Muscle layer of colon (tissue), 2 donors: Measurements from ENCODE around the gene HS6ST1.

Experiments used
- H3K27ac ChIP-seq: one replicate; pipeline ENCODE4 v1.7.0; 2013; ENCODE audit warnings: low read depth, mild to moderate bottlenecking, low read length, moderate library complexity
- H3K27me3 ChIP-seq, 2 donors: one replicate each; pipeline ENCODE4 v1.7.0; 2013; ENCODE audit warnings: low read length in 2 of 2, mild to moderate bottlenecking in 2 of 2; ENCODE audit not compliant: insufficient read depth in 2 of 2, control insufficient read depth in 1 of 2
- H3K36me3 ChIP-seq: one replicate; pipeline ENCODE4 v1.7.0; 2013; ENCODE audit warnings: mild to moderate bottlenecking, low read length; ENCODE audit not compliant: insufficient read depth
- H3K4me1 ChIP-seq: one replicate; pipeline ENCODE4 v1.7.0; 2013; ENCODE audit warnings: mild to moderate bottlenecking, low read length; ENCODE audit not compliant: insufficient read depth
- H3K4me3 ChIP-seq, 2 donors: one replicate each; pipeline ENCODE4 v1.7.0; 2013; ENCODE audit warnings: low read length in 2 of 2, low read depth in 1 of 2, mild to moderate bottlenecking in 1 of 2, moderate library complexity in 1 of 2
- H3K9ac ChIP-seq: one replicate; pipeline ENCODE4 v1.7.0; 2013; ENCODE audit warnings: low read length
- H3K9me3 ChIP-seq: one replicate; pipeline ENCODE4 v1.7.0; 2013; ENCODE audit warnings: mild to moderate bottlenecking, low read length
- donor health status: abdominal sarcoma.
- donor health status: Adenocarcinoma of cecum.

Gene HS6ST1, protein sequence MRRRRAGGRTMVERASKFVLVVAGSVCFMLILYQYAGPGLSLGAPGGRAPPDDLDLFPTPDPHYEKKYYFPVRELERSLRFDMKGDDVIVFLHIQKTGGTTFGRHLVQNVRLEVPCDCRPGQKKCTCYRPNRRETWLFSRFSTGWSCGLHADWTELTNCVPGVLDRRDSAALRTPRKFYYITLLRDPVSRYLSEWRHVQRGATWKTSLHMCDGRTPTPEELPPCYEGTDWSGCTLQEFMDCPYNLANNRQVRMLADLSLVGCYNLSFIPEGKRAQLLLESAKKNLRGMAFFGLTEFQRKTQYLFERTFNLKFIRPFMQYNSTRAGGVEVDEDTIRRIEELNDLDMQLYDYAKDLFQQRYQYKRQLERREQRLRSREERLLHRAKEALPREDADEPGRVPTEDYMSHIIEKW

DNA sequence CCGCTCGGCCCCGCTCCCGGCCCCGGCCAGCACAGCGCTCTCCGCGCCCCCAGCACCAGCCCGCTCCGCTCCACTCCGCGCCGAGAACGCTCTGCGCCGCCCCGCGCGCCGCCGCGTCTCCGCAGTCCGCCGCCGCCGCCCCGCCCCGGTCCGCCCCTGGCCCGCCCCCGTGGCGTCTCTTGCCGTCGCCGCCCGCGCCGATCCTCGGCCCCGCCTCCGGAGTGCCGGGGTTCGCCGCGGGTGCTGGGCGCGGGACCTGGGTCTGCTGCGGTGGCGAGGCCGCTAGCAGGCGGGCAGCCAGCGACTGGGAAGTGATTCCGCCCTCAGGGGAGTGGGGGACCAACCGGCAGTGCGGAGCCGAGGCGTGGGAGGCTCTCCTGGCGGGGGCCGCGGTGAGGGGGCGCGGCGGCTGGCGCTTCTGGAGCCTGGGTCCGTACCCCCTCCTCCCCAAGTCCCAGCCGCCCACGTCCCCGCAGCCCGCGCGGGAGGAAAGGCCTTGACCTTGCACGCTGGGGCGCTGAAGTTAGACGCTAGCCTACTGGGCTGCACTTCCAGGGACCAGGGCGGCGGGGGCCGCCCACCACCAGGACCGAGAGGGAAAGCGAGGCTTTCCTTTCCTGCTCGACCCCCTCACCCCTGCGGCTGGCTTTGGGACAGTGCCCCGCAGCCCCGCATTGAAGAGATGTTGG, at the start of gene HS6ST1:
TSS of gene HS6ST1 (minus strand) at position 93 of the 689 bp plus-strand sequence. CDS start 305 bp downstream, outside the sequence.
- Histone ChIP-seq H3K4me1 (peaks cover 44% of the 10 kb centered on the region), H3K36me3 (no peaks in the 10 kb centered on the region), H3K4me3 (peak within 1 kb of the TSS; percentile 79 to 92), H3K27ac (peak within 1 kb of the TSS; percentile 84), H3K9me3 (no peaks in the 10 kb centered on the region), H3K9ac (peak within 1 kb of the TSS; percentile 22), H3K27me3 (no peaks in the 10 kb centered on the region)

DNA sequence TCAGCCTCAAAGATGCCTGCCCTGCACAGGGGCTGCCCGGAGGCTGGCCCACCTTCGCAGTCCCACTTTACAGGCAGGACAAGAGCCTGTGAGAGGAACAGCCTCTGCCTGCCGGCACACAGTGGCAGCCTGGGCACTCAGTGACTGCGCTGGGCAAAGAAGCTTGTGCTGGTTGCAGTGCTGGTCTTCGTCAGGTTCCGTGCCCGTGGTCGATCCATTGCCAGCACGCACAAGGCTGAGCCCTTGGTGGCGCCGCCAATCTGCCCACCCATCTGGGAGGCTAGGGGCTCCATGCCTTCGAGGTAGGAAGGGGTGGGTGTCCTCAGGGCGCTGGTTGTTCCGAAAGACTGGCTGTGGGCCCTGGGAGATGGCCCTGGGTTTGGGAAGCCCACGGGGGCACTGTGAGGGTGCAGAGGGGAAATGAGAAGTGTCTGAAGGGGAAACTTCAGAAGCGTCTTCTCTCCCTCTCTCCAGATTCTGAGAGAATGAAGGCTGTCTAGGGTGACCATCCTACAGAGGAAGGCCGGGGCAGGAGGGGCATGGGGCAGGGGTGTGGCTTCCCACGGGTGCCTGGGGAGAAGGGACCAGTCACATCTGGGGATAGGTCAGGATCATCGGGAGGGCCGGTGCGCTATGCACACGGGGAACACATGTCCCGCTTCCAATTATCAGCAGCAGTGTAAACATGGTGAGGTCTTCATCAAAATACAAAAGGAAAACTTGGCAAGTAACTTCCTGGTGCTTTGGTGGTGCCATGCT, 49.1 kb upstream of the HS6ST1 start:
- H3K4me3 ChIP-seq: no peak overlapping the region
- no peak overlapping the region for H3K27ac ChIP-seq
- no peaks in the 10 kb centered on the region for H3K36me3 ChIP-seq
- H3K9me3 ChIP-seq: no peaks in the 10 kb centered on the region
- no peaks in the 10 kb centered on the region for H3K27me3 ChIP-seq
- H3K4me1 ChIP-seq: peaks cover 9% of the 10 kb centered on the region
- H3K9ac ChIP-seq: no peak overlapping the region

DNA sequence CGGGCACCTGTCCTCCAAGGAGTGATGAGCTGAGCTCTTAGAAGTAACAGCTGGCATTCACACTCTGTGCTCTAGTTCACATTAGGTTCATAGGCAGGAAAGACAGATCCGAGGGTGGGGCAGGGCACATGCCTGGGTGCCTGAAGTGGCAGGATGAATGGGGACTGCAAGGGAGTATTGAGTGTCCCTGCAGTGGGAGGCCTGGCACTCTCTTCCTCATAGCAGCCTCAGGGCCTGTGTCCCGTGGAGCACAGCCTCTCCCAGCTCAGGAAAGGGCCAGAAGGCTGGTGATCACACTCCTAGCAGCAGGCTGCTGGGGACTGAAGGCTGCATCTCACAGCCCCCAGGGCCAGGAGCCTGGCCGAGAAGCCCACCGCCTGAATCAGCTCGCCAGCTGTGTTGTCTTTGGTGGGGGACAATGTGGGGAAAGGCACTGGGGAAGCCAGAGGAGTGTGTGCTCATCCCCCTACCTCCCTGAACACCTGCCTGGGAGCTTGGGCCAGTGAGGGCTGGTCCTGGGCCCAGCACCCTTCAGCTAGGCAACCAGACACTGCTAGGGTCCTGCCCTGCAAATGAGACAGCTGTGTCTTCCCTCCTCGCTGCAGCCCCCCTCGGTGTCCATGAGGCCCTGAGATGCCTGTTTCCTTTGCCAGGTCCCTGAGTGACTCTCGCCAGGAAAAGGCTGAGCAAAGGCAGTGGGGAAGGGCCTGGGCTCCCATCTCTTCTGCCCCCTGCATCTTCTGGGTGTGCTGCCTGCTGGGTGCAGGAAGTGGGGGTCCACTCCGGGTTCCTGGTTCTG, 48.2 kb upstream of the HS6ST1 start:
- no peaks in the 10 kb centered on the region for H3K27me3 ChIP-seq
- no peak overlapping the region for H3K9ac ChIP-seq
- H3K36me3 ChIP-seq: no peaks in the 10 kb centered on the region
- H3K4me1 ChIP-seq: peaks cover 11% of the 10 kb centered on the region
- no peak overlapping the region for H3K4me3 ChIP-seq
- no peak overlapping the region for H3K27ac ChIP-seq
- H3K9me3 ChIP-seq: no peaks in the 10 kb centered on the region

DNA sequence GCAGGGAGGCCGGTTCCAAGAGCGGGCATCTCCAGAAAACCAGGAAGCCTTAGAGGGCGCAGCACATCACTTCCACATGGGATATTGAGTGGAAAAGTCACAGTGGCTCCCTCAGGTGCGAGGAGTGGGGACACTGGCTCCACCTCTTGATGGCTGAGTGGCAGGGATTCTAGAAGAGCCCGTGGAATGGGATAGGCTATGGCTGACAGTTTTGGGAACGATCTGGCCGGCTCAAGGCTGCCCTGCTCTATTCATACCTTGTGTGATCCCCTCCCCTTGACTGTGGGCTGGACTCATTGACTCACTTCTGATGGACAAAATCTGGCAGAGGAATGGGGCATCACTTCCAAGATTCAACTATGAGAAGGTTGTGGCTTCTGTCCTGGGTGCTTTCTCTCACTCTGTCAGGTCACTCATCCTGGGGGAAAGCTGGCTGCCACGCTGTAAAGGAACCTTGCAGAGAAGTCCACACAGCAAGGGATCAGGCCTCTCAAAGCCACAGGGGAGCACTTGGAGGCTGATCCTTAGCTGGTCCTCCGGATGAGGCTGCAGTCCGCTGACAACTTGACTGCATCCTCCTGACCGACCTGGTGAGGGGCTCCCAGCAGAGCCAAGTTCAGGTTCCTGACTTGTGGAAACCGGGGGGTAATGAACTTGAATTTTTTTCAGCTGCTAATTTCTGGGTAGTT, 46.7 kb upstream of the HS6ST1 start:
- Histone ChIP-seq H3K27me3 (no peaks in the 10 kb centered on the region), H3K9ac (no peak overlapping the region), H3K4me3 (no peak overlapping the region), H3K9me3 (no peaks in the 10 kb centered on the region), H3K27ac (no peak overlapping the region), H3K4me1 (peaks cover 11% of the 10 kb centered on the region), H3K36me3 (no peaks in the 10 kb centered on the region)

DNA sequence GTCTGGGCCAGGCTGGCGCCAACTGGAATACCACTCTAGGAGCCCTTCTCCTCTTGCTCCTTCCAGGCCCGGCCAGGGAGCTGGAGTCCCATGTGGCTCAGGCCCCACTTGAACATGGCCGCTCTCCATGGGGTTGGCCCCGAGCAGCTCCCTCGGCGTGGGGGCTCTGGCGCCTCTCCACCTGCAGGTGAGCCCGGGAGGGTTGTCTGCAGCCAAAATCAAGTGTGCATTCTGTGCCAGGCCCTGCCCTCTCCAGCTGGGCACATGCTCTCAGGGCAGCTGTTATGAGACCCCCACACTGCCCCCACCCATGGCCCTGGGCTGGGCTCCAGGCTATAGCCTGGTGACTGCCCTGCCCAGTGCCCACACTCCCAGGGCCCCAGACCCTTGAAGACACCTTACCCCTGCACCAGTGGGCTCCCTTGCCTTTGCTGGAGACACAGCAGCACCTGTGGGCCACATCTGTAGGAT, 45.8 kb upstream of the HS6ST1 start:
- Histone ChIP-seq H3K4me1 (peaks cover 11% of the 10 kb centered on the region), H3K9me3 (no peaks in the 10 kb centered on the region), H3K36me3 (no peaks in the 10 kb centered on the region), H3K4me3 (no peak overlapping the region), H3K27ac (no peak overlapping the region), H3K27me3 (no peaks in the 10 kb centered on the region), H3K9ac (no peak overlapping the region)

DNA sequence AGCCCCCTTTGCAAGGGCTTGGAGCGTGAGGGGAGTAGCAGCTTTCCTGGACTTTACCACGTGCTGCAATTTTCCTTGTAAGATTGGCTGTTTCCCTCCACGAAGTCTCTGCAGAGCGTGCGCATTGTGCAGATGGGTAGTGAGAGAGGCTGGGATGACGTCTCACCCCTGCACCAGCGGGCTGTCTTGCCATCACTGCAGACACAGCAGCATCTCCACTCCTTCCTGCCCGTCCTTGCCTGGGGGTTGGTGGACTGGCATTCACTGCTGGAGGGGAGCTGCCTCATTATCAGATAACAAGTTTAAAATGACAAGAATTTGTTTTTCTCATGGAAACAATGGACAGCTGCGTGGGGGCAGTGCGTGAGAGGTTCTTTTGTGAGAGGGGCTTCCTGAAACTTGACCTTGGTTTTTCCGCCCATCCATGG, 45.3 kb upstream of the HS6ST1 start:
- no peaks in the 10 kb centered on the region for H3K36me3 ChIP-seq

DNA sequence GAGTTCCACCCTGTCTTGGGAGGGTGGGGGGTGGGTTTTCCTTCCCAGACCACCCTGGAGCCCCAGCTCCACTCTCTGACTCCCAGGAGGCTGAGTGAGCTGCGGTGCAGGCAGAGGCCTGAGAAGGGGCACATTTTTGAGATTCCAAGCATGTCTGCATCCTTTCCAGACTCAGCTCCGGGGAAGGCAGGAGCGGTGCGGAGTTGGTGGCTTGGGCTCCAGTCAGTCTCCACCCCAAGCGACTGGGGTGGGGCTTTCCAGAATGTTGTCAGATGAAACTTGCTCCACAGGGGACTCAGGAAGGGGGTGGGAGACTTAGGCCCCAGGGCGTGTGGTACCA, 44.2 kb upstream of the HS6ST1 start:
- H3K36me3 ChIP-seq: no peaks in the 10 kb centered on the region
- H3K27ac ChIP-seq: no peak overlapping the region
- H3K4me3 ChIP-seq: no peak overlapping the region
- no peaks in the 10 kb centered on the region for H3K9me3 ChIP-seq
- no peak overlapping the region for H3K9ac ChIP-seq
- H3K27me3 ChIP-seq: no peaks in the 10 kb centered on the region
- peaks cover 11% of the 10 kb centered on the region for H3K4me1 ChIP-seq

More for the DNA sequence above, 45.3 kb upstream of the HS6ST1 start:
- Histone ChIP-seq H3K9me3 (no peaks in the 10 kb centered on the region), H3K27me3 (no peaks in the 10 kb centered on the region), H3K27ac (no peak overlapping the region), H3K4me1 (peaks cover 11% of the 10 kb centered on the region), H3K9ac (no peak overlapping the region), H3K4me3 (no peak overlapping the region)

DNA sequence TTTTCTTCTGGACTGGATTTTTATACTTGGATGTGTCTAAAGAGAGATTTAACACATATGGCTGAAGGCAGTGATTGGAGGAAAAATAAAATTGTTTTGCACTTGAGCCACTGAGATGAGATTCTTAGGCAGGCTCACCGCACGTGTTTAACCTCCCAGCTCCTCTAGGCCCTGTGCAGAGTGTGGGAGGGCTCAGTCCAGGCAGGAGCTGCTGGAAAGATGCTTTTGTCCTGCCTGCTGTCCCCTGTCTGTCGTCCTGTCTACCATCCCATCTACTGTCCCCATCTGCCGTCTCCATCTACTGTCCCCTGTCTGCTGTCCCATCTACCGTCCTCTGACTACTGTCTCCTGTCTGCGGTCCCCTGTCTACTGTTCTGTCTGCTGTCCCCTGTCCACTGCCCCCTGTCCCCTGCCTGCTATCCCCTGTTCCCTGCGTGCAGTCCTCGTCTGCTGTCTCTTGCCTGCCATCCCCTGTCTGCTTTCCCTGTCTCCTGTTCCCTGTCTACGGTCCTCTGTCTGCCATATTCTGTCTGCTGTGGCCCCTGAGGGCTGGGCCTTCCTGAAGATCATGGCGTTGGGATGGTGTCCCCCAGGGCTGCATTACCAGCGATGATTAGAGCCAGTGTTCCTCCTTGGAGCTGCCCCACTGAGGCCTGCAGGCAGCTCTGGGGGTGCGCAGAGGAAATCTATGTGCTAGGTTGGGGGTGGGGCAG, 43.7 kb upstream of the HS6ST1 start:
- Histone ChIP-seq H3K4me1 (peaks cover 11% of the 10 kb centered on the region), H3K27me3 (no peaks in the 10 kb centered on the region)

DNA sequence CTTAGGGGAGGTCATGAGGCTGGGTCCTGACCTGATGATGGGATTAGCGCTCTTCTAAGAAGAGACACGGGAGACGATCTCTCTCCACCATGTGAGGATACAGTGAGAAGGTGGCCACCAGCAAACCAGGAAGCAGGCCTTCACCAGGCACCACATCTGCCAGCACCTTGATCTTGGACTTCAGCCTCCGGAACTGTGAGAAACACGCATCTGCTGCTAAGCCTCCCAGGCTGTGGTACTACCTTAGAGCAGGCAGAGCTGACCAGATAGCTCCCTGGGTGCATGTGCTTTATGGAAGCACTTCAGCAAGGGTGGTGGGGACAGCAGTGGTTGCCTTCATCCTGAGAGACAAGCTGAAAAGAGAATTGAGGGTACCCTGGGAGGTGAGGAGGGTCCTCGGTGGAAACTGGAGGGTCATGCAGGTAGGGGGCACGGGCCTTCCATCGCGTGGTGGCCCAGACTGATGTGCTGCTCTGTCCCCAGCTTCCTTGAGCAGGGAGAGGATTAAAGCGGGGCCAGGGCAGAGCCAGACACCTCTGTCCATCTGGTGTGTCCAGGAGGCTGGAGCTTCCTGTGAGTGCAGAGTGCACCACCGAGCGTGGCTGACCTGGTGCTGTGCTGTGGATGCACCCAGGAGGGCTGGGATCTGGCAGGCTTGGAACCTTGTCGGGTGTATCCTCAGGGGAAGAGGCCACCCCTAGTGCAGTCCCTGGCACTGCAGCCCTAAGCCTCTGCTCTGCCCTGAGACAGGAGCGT, 42.9 kb upstream of the HS6ST1 start:
- H3K36me3 ChIP-seq: no peaks in the 10 kb centered on the region
- no peaks in the 10 kb centered on the region for H3K9me3 ChIP-seq
- no peaks in the 10 kb centered on the region for H3K27me3 ChIP-seq
- no peak overlapping the region for H3K27ac ChIP-seq
- H3K4me3 ChIP-seq: no peak overlapping the region
- H3K4me1 ChIP-seq: peaks cover 11% of the 10 kb centered on the region
- H3K9ac ChIP-seq: no peak overlapping the region

More for the DNA sequence above, 43.7 kb upstream of the HS6ST1 start:
- no peak overlapping the region for H3K27ac ChIP-seq
- no peak overlapping the region for H3K4me3 ChIP-seq
- no peak overlapping the region for H3K9ac ChIP-seq
- no peaks in the 10 kb centered on the region for H3K9me3 ChIP-seq
- no peaks in the 10 kb centered on the region for H3K36me3 ChIP-seq
